Right cardiac atrium (tissue), 5 donors: ENCODE results near the gene CACNA1D. TPM values are rescaled to one million over a fixed set of nuclear protein-coding genes. Genes with fewer than 3 reads are reported as not detected.

Source experiments
- ATAC-seq, 2 donors: fragments of 200-7000 bp; cut with Tn5 transposase; one replicate each; pipeline versions ENCODE4 v1.8.0 to v1.9.1; 2020; ENCODE audit warnings: moderate library complexity in 2 of 2, mild to moderate bottlenecking in 1 of 2
- DNase-seq, 3 donors: peaks; one replicate each; pipeline ENCODE4 v3.0.0-alpha.2; 2020
- H3K27ac ChIP-seq: one replicate; pipeline ENCODE4 v1.5.1; 2013; ENCODE audit warnings: mild to moderate bottlenecking, low read length, control low read depth, moderate library complexity
- H3K27me3 ChIP-seq: one replicate; pipeline ENCODE4 v1.6.1; 2013; ENCODE audit not compliant: control insufficient read depth, insufficient read depth
- H3K4me1 ChIP-seq: one replicate; pipeline ENCODE4 v1.6.1; 2013; ENCODE audit warnings: low read length; ENCODE audit not compliant: control insufficient read depth, insufficient read depth
- H3K4me3 ChIP-seq: one replicate; pipeline ENCODE4 v1.5.1; 2013; ENCODE audit warnings: low read length, control low read depth
- H3K9me3 ChIP-seq: one replicate; pipeline ENCODE4 v1.6.1; 2013; ENCODE audit warnings: low read length; ENCODE audit not compliant: control insufficient read depth
- WGBS: extraction: QIAGEN DNeasy Blood & Tissue Kit; methylation state at CpG from one replicate; pipeline ENCODE4 v1.1.7; 2013; 5-methylcytosine and 5-hydroxymethylcytosine counted together
- intact Hi-C, 4 donors: fragments of 100-400 bp; cut with DNase I; formaldehyde crosslinking; loops; one replicate each; pipeline versions ENCODE4 v1.11.0 to v1.14.0; 2022 to 2023
- polyA plus RNA-seq: library from polyadenylated mRNA; stranded (reverse); fragments of 200-250 nt; gene quantifications from one replicate; pipeline ENCODE4 v1.2.3, GENCODE V29; 2013
- total RNA-seq, 4 donors: library from RNA; stranded (reverse); fragmentation: NEBNext Ultra II Directional; extraction: Animal tissue kit (Norgen Biotek cat#: 25700); gene quantifications; one replicate each; pipeline ENCODE4 v1.2.1, GENCODE V29; 2021
- donor health status: healthy with polysubstance abuse.
- donor health status: DM: no; HTN: yes; CAD: no.
- donor health status: DM: no; HTN: no; CAD: no.
- donor health status: DM: no; HTN: yes; CAD: no; lungs with severe emphysema.
- donor health status: DM: yes; HTN: yes; CAD: no.

Gene CACNA1D
- total and polyA plus RNA-seq, 5 donors, result 3.7 to 11.3 (median 10.4) TPM

DNA sequence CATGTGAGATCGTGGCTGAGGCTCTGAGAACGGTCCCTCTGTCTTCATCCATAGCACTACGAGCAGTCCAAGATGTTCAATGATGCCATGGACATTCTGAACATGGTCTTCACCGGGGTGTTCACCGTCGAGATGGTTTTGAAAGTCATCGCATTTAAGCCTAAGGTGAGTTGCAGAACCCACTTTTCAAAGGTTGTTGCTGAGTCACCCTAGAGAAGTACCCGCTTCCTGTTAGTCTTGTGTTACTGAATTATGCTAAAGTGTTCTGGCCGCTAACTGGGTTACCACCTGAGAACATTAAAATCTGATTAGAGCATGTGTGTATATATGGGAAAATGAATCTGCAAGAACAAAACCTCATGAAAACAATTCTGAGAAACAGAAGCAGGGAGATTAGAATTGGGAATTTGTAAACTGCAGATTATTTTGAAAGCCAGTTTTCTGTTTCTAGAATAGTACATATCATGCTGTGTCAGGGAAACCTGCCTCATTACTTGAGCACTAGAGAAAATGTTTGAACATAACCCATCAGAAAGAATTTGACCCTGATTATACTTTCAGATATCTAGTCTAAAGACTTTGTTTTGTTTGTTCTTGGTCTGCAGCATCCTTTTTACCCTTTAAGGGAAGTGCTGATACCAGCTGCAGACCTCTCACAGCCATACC, 259.2 kb downstream of the CACNA1D start:
- 85% methylated on average over 9 of the region's 9 CpGs for WGBS
- Histone ChIP-seq H3K4me3 (no peak overlapping the region), H3K9me3 (no peaks in the 10 kb centered on the region), H3K27ac (no peak overlapping the region), H3K4me1 (no peaks in the 10 kb centered on the region), H3K27me3 (no peaks in the 10 kb centered on the region)
- ATAC-seq (no peak), DNase-seq (no peak)
- intact Hi-C loops, result no loop called here

DNA sequence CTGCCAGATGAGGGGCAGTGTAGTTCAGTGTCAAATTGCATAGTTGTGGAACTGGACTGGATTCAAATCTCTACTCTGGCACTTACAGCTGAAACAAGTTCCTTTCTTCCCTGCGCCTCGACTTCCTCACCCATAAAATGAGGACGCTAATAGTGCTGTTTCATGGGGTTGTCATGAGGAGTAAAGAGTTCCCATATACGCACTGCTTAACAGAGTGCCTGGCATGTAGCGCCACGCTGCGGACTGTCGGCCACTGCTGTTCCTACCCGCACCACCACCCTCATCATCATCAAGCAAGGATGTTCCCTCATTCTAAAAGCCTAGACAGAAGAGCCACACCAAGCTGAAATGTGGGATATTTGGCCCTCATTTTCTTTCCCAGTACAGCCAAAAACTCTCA, 259.9 kb downstream of the CACNA1D start:
- WGBS, result 84% methylated on average over 9 of the region's 9 CpGs
- ATAC-seq (peak; percentile 31 to 49), DNase-seq (peak; percentile 21 to 73 (median 65))
- intact Hi-C loops, result no loop called here
- Histone ChIP-seq H3K27me3 (no peaks in the 10 kb centered on the region), H3K27ac (no peak overlapping the region), H3K4me3 (no peak overlapping the region), H3K4me1 (no peaks in the 10 kb centered on the region), H3K9me3 (no peaks in the 10 kb centered on the region)

- no peak for DNase-seq
- no peak for ATAC-seq
- H3K9me3 ChIP-seq, result no peaks in the 10 kb centered on the region
- no peak overlapping the region for H3K4me3 ChIP-seq
- intact Hi-C loops, result no loop called here
- H3K27ac ChIP-seq, result no peak overlapping the region
- H3K4me1 ChIP-seq, result no peaks in the 10 kb centered on the region
- no peaks in the 10 kb centered on the region for H3K27me3 ChIP-seq
- 65% methylated on average over 3 of the region's 3 CpGs for WGBS
Measured at GRCh38 chr3:53758846-53759245, 264.4 kb downstream of the CACNA1D start.

DNA sequence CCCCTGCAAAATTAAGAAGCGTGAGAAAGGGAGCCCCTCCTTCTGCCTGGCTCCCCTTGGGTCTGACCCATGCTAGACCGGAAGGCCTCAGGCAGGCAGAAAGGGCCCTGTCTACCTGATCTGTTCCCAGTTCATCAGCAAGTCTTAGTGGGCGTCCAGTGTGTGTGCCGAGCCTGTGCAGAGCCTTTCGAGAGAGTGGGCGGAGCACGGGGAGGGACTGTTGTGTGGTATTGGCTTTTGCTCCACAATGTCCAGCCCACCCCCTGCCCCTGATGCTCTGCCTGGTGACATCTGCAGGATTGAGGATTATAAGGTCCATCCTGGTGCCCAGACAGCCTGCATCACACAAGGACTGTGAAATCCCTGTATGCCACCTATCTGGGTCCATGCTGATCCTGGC, 268.9 kb downstream of the CACNA1D start:
- DNase-seq, result no peak
- H3K27me3 ChIP-seq, result no peaks in the 10 kb centered on the region
- H3K9me3 ChIP-seq, result no peaks in the 10 kb centered on the region
- H3K4me3 ChIP-seq, result no peak overlapping the region
- 81% methylated on average over 7 of the region's 7 CpGs for WGBS
- intact Hi-C loops, result no loop called here
- no peaks in the 10 kb centered on the region for H3K4me1 ChIP-seq
- ATAC-seq, result no peak
- no peak overlapping the region for H3K27ac ChIP-seq

DNA sequence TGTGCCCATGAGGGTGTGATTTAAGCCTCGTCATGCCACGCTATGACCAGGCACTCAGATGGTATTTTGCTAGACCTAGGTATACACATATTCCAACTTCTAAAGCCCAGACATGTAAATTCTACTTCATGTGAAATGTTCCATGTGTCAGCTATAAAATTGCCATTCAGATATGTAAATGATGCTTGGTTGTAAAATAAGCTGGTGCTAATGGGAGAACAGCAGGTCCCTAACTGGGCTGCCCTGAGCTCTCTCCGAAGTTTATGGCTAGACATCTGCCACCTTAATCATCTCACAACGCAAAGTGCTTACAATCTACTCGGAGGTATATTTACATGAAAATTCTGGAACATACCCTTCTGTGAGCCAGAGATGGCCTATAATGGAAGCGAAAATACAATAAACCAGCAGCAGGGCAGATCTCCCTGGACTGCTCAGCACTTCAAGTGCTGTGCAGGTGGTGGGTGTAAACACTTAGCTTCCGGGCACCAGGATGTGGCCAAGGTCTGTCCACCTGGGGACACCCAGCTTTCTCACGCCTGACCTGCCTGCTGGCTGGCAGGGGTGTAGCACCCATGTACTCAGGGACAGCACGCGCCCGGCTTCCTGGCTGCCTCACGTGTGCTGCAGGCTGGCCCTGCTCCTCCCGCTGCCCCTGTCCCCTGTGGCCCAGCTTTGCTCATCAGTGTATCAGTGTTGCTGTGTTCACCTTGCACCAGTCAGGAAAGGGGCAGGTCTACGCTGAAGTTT, 269.8 kb downstream of the CACNA1D start:
- no peaks in the 10 kb centered on the region for H3K27me3 ChIP-seq
- H3K9me3 ChIP-seq, result no peaks in the 10 kb centered on the region
- no peak for DNase-seq
- H3K27ac ChIP-seq, result no peak overlapping the region
- no peak for ATAC-seq
- intact Hi-C loops, result no loop called here
- 86% methylated on average over 14 of the region's 14 CpGs for WGBS
- H3K4me3 ChIP-seq, result no peak overlapping the region
- H3K4me1 ChIP-seq, result no peaks in the 10 kb centered on the region

DNA sequence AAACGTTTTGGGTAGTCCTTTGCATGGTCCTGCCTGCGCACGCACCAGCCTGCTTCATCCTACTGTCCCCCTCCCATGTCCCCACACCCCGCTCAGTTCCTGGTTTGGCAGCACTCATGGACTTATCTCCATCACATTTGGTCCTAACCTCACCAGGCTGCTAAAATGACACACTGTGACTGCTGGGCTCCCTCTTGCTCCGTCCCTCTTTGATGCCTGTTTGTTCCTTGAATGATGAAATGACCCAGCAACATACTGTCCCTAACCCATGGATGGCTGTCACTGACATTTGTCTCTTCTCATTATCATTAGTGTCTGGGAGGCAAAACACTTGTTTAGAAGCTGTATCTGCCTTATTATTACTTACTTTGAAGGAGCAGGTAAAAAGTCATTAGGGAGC, 271.3 kb downstream of the CACNA1D start:
- WGBS, result 83% methylated on average over 5 of the region's 5 CpGs
- intact Hi-C loops, result no loop called here

DNA sequence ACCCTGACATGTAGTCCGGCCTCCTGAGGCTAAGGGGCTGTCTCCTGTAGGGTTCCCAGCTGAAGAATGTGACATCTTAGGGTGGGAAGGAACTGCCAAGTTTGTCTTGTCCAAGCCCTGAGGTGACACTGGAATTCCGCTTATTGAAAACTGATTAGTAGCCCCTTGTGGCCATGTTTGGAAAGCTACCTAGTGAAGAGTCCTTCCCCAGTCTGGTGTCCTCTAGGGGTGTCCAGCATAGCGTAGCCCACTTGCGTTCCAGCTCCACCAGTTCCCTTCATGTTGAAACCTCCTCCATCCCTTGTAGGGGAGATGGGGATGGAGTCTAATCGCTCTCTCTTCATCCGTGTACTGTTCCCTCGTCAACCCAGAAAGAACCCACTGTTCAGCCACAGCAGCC, 272.3 kb downstream of the CACNA1D start:
- intact Hi-C loops, result no loop called here
- no peaks in the 10 kb centered on the region for H3K9me3 ChIP-seq
- 92% methylated on average over 7 of the region's 7 CpGs for WGBS
- ATAC-seq (no peak), DNase-seq (no peak)
- H3K4me3 ChIP-seq, result no peak overlapping the region
- H3K27me3 ChIP-seq, result no peaks in the 10 kb centered on the region
- no peaks in the 10 kb centered on the region for H3K4me1 ChIP-seq
- no peak overlapping the region for H3K27ac ChIP-seq

More for the DNA sequence above, 271.3 kb downstream of the CACNA1D start:
- ATAC-seq (no peak), DNase-seq (no peak)
- Histone ChIP-seq H3K4me3 (no peak overlapping the region), H3K27me3 (no peaks in the 10 kb centered on the region), H3K9me3 (no peaks in the 10 kb centered on the region), H3K27ac (no peak overlapping the region), H3K4me1 (no peaks in the 10 kb centered on the region)

GRCh38 chr3:53768478-53769459, 274.4 kb downstream of the CACNA1D start:
- WGBS, result 55% methylated on average over 12 of the region's 12 CpGs
- intact Hi-C loops, result no loop called here
- no peak overlapping the region for H3K4me3 ChIP-seq
- H3K27me3 ChIP-seq, result no peaks in the 10 kb centered on the region
- H3K9me3 ChIP-seq, result no peaks in the 10 kb centered on the region
- DNase-seq, result no peak
- ATAC-seq, result no peak
- H3K4me1 ChIP-seq, result no peaks in the 10 kb centered on the region
- no peak overlapping the region for H3K27ac ChIP-seq

GRCh38 chr3:53772562-53772961, 278.2 kb downstream of the CACNA1D start:
- ATAC-seq, result no peak
- Histone ChIP-seq H3K9me3 (no peaks in the 10 kb centered on the region), H3K27me3 (no peaks in the 10 kb centered on the region), H3K27ac (no peak overlapping the region), H3K4me3 (no peak overlapping the region), H3K4me1 (no peaks in the 10 kb centered on the region)
- WGBS, result 81% methylated on average over 14 of the region's 14 CpGs
- no peak for DNase-seq
- intact Hi-C loops, result no loop called here

- no peaks in the 10 kb centered on the region for H3K9me3 ChIP-seq
- no peaks in the 10 kb centered on the region for H3K27me3 ChIP-seq
- 53% methylated on average over 5 of the region's 5 CpGs for WGBS
- H3K27ac ChIP-seq, result no peak overlapping the region
- H3K4me1 ChIP-seq, result no peaks in the 10 kb centered on the region
- intact Hi-C loops, result no loop called here
- H3K4me3 ChIP-seq, result no peak overlapping the region
- DNase-seq (no peak), ATAC-seq (no peak)
Measured at GRCh38 chr3:53773021-53773436, 278.6 kb downstream of the CACNA1D start.
